GM06990 (cell line): ENCODE results near the gene FAM131C.

Experiments
- DNase-seq: peaks from one replicate; pipeline ENCODE4 v3.0.0-alpha.2; 2011; ENCODE audit not compliant: insufficient read length; ENCODE audit errors: extremely low read depth
- H3K27me3 ChIP-seq: replicated peaks from 2 replicates; pipeline ENCODE4 v1.6.0; 2011; ENCODE audit warnings: low read length; ENCODE audit not compliant: control insufficient read depth, insufficient read depth
- H3K36me3 ChIP-seq: 2 replicates; pipeline ENCODE4 v1.5.1; 2011; ENCODE audit warnings: low read length; ENCODE audit not compliant: control insufficient read depth, insufficient read depth
- H3K4me3 ChIP-seq: replicated peaks from 2 replicates; pipeline ENCODE4 v1.5.1; 2011; ENCODE audit warnings: low read depth, mild to moderate bottlenecking, control low read depth, low read length
- TF ChIP-seq, protein P1 (sequence below): IDR thresholded peaks from 2 replicates; pipeline ENCODE4 v1.5.1; 2011; ENCODE audit warnings: low read length, control low read depth, mild to moderate bottlenecking, inconsistent platforms; ENCODE audit not compliant: insufficient read depth, poor library complexity, severe bottlenecking

Gene FAM131C

DNA sequence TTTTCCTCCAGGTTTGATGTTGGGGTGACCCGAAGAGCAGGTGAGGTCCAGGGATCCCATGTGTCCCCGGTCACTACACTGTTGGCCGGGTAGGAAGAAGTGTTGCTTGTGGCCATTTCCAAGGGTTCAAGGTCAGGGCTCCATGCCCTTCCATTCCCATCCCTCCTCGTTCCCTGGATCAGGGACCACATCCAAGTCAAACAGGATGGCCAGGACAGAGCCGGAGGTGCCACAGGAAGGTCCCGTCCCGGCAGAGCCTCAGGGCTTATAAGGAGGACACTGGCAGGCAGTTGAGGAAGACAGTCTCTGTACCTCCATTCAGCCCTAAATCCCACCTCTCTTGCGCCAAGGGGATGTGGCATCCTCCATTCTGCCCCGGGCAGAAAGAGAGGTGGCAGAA lies 22.0 kb upstream of the FAM131C start:
- no peak for DNase-seq
- peaks cover 5% of the 10 kb centered on the region for H3K27me3 ChIP-seq
- no peaks in the 10 kb centered on the region for H3K36me3 ChIP-seq
- TF ChIP-seq, protein P1, sequence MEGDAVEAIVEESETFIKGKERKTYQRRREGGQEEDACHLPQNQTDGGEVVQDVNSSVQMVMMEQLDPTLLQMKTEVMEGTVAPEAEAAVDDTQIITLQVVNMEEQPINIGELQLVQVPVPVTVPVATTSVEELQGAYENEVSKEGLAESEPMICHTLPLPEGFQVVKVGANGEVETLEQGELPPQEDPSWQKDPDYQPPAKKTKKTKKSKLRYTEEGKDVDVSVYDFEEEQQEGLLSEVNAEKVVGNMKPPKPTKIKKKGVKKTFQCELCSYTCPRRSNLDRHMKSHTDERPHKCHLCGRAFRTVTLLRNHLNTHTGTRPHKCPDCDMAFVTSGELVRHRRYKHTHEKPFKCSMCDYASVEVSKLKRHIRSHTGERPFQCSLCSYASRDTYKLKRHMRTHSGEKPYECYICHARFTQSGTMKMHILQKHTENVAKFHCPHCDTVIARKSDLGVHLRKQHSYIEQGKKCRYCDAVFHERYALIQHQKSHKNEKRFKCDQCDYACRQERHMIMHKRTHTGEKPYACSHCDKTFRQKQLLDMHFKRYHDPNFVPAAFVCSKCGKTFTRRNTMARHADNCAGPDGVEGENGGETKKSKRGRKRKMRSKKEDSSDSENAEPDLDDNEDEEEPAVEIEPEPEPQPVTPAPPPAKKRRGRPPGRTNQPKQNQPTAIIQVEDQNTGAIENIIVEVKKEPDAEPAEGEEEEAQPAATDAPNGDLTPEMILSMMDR, result no peak
- H3K4me3 ChIP-seq, result no peak overlapping the region

GRCh38 chr1:16094453-16095158 lies 21.2 kb upstream of the FAM131C start:
- H3K27me3 ChIP-seq, result peaks cover 5% of the 10 kb centered on the region
- TF ChIP-seq, protein P1, result no peak
- no peaks in the 10 kb centered on the region for H3K36me3 ChIP-seq
- DNase-seq, result no peak
- H3K4me3 ChIP-seq, result no peak overlapping the region

DNA sequence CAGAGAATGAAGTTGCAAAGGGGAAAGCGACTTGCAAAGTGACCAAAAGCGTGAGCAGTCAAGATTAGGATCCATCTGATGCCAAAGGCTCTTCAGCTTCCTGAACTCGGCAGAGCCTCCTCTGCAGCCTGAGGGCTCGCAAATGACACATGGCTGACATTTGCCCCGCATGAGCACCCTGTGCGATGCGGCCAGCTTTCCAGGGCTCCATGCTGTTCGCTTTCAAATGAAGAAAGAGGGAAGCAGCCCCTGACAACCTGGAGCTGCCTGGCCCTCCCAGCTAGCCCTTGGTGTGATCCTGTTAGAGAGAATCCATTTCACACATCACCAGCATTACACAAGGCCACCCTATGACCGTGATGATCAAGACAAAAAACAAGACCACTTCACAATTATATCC lies 20.2 kb upstream of the FAM131C start:
- TF ChIP-seq, protein P1, result no peak
- H3K4me3 ChIP-seq, result no peak overlapping the region
- DNase-seq, result no peak
- peaks cover 5% of the 10 kb centered on the region for H3K27me3 ChIP-seq
- H3K36me3 ChIP-seq, result no peaks in the 10 kb centered on the region

DNA sequence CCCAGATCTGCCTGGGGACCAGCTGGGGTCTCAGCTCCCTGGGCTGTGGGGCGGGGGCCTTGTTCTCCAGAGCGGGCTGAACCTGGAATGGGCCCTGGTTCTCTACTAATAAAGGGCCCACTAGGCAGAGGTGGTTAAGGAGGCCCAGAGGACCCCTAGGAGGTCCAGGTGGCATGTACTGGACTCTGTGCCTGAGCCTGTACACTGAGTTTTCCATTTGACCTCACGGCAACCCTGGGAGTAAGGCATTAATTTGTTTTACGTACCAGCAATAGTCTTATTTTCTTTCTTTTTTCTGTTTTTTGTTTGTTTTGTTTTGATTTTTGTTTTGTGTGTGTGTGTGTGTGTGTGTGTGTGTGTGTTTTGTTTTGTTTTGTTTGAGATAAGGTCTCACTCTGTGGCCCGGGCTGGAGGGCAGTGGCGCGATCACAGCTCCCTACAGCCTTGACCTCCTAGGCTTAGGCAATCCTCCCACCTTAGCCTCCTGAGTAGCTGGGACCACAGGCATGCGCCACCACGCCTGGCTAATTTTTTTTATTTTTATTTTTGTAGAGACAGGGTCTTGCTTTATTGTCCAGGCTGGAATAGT lies 19.6 kb upstream of the FAM131C start:
- DNase-seq, result no peak
- no peaks in the 10 kb centered on the region for H3K36me3 ChIP-seq
- TF ChIP-seq, protein P1, result no peak
- peaks cover 5% of the 10 kb centered on the region for H3K27me3 ChIP-seq
- no peak overlapping the region for H3K4me3 ChIP-seq

GRCh38 chr1:16092097-16092922 lies 18.9 kb upstream of the FAM131C start:
- Histone ChIP-seq H3K4me3 (no peak overlapping the region), H3K36me3 (no peaks in the 10 kb centered on the region), H3K27me3 (peaks cover 5% of the 10 kb centered on the region)
- DNase-seq, result no peak
- TF ChIP-seq, protein P1, result no peak
